Activated CD8-positive, alpha-beta T cell treated with anti-CD3 and anti-CD28 coated beads for 36 hours (primary cell): Measurements from ENCODE around the gene CHSY3. TPM values are rescaled to one million over a fixed set of nuclear protein-coding genes. Genes with fewer than 3 reads are reported as not detected.

ENCODE experiments used
- ATAC-seq: fragments of 200-7000 bp; cut with Tn5 transposase; one replicate; pipeline ENCODE4 v1.10.0; 2021; ENCODE audit warnings: mild to moderate bottlenecking, moderate library complexity
- CTCF ChIA-PET: fragments of 350-600 bp; sonication (Branson Sonifier 250); formaldehyde crosslinking; loops from one replicate; lab custom pipeline; 2021; ENCODE audit warnings: antibody characterized with exemption; lab: Charles Lee
- POLR2A ChIA-PET: fragments of 350-600 bp; sonication (Branson Sonifier 250); formaldehyde crosslinking; loops from one replicate; lab custom pipeline; 2021; ENCODE audit warnings: antibody characterized with exemption; lab: Charles Lee
- DNase-seq: peaks from one replicate; pipeline ENCODE4 v3.0.0-alpha.2; 2020
- H3K27ac Mint-ChIP-seq: one replicate; pipeline ENCODE4 v1.8.0; 2021; ENCODE audit warnings: mild to moderate bottlenecking, mixed read lengths
- H3K27me3 Mint-ChIP-seq: one replicate; pipeline ENCODE4 v1.8.0; 2021; ENCODE audit warnings: mixed read lengths
- H3K36me3 Mint-ChIP-seq: one replicate; pipeline ENCODE4 v1.8.0; 2021; ENCODE audit warnings: low read depth, mixed read lengths
- H3K4me1 Mint-ChIP-seq: one replicate; pipeline ENCODE4 v1.8.0; 2021; ENCODE audit warnings: low read depth, mixed read lengths
- H3K4me3 Mint-ChIP-seq: one replicate; pipeline ENCODE4 v1.8.0; 2021; ENCODE audit warnings: mild to moderate bottlenecking, moderate library complexity, mixed read lengths
- H3K9me3 Mint-ChIP-seq: one replicate; pipeline ENCODE4 v1.8.0; 2021; ENCODE audit warnings: mixed read lengths
- intact Hi-C: fragments of 100-400 bp; cut with micrococcal nuclease; formaldehyde crosslinking; loops from one replicate; pipeline ENCODE4 v1.10.0; 2022
- total RNA-seq, 2 experiments: library from RNA; stranded (reverse); gene quantifications; one replicate each; pipeline ENCODE4 v1.2.3, GENCODE V29; 2021
- TF ChIP-seq, protein P1 (sequence below): fragments of 200-600 bp; IDR thresholded peaks from one replicate; pipeline ENCODE4 v1.8.0; 2022; ENCODE audit warnings: antibody characterized with exemption, mild to moderate bottlenecking

The CHSY3 gene
- total RNA-seq, 2 experiments from 2014 or later: not detected

DNA sequence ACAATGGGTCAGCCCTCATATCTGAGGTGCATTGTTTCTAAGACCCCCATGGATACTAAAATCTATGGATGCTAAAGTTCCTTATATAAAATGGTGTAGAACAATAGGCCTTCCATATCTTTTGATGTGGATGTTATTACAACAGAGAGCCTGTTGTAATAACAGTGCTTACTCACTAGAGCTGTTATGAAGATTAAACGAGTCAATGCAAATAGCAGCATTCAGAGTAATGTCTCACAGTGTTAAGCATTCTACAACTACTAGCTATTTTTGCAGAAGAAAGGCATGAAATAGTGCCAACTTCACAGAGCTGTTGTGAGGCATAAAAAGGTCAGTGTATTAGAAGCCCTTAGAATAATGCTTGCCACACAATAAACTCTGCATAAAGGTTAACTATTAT is 13.0 kb downstream of the CHSY3 start:
- Mint-ChIP-seq H3K27ac (no peak overlapping the region), H3K4me1 (no peaks in the 10 kb centered on the region), H3K4me3 (no peak overlapping the region), H3K9me3 (no peaks in the 10 kb centered on the region), H3K27me3 (peaks cover 7% of the 10 kb centered on the region), H3K36me3 (no peaks in the 10 kb centered on the region)
- TF ChIP-seq, protein P1, sequence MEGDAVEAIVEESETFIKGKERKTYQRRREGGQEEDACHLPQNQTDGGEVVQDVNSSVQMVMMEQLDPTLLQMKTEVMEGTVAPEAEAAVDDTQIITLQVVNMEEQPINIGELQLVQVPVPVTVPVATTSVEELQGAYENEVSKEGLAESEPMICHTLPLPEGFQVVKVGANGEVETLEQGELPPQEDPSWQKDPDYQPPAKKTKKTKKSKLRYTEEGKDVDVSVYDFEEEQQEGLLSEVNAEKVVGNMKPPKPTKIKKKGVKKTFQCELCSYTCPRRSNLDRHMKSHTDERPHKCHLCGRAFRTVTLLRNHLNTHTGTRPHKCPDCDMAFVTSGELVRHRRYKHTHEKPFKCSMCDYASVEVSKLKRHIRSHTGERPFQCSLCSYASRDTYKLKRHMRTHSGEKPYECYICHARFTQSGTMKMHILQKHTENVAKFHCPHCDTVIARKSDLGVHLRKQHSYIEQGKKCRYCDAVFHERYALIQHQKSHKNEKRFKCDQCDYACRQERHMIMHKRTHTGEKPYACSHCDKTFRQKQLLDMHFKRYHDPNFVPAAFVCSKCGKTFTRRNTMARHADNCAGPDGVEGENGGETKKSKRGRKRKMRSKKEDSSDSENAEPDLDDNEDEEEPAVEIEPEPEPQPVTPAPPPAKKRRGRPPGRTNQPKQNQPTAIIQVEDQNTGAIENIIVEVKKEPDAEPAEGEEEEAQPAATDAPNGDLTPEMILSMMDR: no peak
- DNase-seq: no peak
- ATAC-seq: no peak
- intact Hi-C loops: no loop called here
- POLR2A ChIA-PET: no interaction called here
- CTCF ChIA-PET: interaction anchor here (0.9 kb wide), 1 partner anchor 33 kb away, joined by 3 read pairs; no protein-coding TSS in a partner anchor

DNA sequence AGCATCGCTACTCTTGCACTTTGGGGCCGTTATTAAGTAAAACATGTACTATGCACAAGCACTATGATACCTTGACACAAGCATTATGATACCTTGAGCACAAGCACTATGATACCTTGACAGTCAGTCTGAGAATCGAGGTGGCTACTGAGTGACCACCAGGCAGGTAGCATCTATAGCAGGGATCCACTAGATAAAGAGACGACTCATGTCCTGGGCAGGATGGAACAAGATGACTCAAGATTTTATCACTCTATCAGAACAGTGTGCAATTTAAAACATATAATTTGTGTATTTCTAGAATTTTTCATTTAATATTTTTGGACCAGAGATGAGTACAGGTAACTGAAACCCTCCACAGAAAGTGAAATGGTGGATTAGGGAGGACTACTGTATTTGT is 16.9 kb downstream of the CHSY3 start:
- H3K36me3 Mint-ChIP-seq: no peaks in the 10 kb centered on the region
- no peak overlapping the region for H3K4me3 Mint-ChIP-seq
- ChIA-PET CTCF (no interaction called here), POLR2A (no interaction called here)
- TF ChIP-seq, protein P1: no peak
- DNase-seq: no peak
- H3K27ac Mint-ChIP-seq: no peak overlapping the region
- H3K27me3 Mint-ChIP-seq: peaks cover 3% of the 10 kb centered on the region
- H3K9me3 Mint-ChIP-seq: no peaks in the 10 kb centered on the region
- intact Hi-C loops: no loop called here
- H3K4me1 Mint-ChIP-seq: no peaks in the 10 kb centered on the region
- ATAC-seq: no peak

DNA sequence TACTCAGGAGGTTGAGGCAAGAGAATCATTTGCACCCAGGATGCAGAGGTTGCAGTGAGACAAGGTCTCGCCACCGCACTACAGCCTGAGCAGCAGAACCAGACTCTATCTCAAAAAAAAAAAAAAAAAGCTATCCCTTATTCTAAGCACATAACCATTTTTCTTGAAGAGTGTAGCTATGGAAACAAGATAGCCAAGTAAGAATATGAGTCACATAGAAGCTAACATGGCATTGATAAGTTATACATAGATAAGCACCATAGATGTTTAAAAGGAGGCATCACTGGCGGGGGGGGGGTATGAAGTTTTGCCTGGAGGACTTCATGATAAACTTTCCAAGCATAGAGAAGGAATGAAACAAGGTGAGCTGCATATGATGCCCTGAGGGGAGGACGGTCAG is 26.0 kb downstream of the CHSY3 start:
- ChIA-PET CTCF (interaction anchor here (1.2 kb wide), 1 partner anchor 56 kb away, joined by 3 read pairs; no protein-coding TSS in a partner anchor), POLR2A (interaction anchor here (0.6 kb wide), 1 partner anchor 322 kb away, joined by 3 read pairs; no protein-coding TSS in a partner anchor)
- DNase-seq: no peak
- Mint-ChIP-seq H3K4me3 (no peak overlapping the region), H3K4me1 (no peaks in the 10 kb centered on the region), H3K36me3 (no peaks in the 10 kb centered on the region), H3K27ac (no peak overlapping the region), H3K9me3 (no peaks in the 10 kb centered on the region), H3K27me3 (no peaks in the 10 kb centered on the region)
- intact Hi-C loops: no loop called here
- no peak for ATAC-seq
- TF ChIP-seq, protein P1: no peak

DNA sequence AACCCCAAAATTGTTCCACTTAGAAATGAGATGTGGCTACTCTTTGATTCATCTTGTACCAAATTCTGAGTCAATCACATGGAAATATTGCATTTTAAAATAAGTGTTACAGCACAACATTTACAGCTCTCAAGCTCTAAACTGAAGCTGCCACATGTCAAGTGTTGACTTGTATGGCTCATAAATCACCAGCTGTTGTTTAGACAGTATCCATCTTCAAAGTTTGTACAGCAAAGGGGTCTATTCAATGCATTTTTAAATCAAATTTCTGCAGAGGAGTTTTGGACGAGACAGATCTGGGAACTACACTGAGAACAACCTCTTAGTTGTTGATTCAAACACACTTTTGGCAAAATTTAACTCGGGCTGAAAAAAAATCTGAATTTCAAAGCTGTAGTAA is 31.4 kb downstream of the CHSY3 start:
- POLR2A ChIA-PET: no interaction called here
- DNase-seq (no peak), ATAC-seq (no peak)
- H3K27ac Mint-ChIP-seq: no peak overlapping the region
- no peak overlapping the region for H3K4me3 Mint-ChIP-seq
- TF ChIP-seq, protein P1: no peak
- H3K9me3 Mint-ChIP-seq: peaks cover 6% of the 10 kb centered on the region
- no peaks in the 10 kb centered on the region for H3K36me3 Mint-ChIP-seq
- H3K4me1 Mint-ChIP-seq: no peaks in the 10 kb centered on the region
- intact Hi-C loops: no loop called here
- no peaks in the 10 kb centered on the region for H3K27me3 Mint-ChIP-seq
- CTCF ChIA-PET: no interaction called here

DNA sequence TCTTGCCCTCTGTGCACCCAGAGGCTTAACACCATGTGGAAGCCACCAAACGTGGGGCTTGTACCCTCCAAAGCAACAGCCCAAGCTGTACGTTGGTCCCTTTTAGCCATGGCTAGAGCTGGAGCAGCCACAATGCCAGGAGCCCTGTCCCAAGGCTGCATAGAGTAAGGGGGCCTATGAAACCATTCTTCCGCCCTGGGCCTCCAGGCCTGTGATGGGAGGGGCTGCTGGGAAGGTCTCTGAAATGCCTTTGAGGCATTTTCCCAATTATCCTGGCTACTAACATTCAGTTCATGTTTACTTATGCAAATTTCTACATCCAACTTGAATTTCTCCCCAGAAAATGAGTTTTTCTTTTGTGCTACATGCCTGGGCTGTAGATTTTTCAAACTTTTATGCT is 33.8 kb downstream of the CHSY3 start:
- ATAC-seq (no peak), DNase-seq (no peak)
- TF ChIP-seq, protein P1: no peak
- Mint-ChIP-seq H3K4me3 (no peak overlapping the region), H3K4me1 (no peaks in the 10 kb centered on the region), H3K9me3 (peaks cover 6% of the 10 kb centered on the region), H3K27ac (no peak overlapping the region), H3K27me3 (no peaks in the 10 kb centered on the region), H3K36me3 (no peaks in the 10 kb centered on the region)
- POLR2A ChIA-PET: no interaction called here
- CTCF ChIA-PET: no interaction called here
- intact Hi-C loops: no loop called here
